Hippocampal formation (tissue), 2 donors: ENCODE measurements around the gene NRG3.
"Not testable (repeated sequence)": the region's sequence is repeated elsewhere in the genome, so short reads cannot be mapped to it uniquely, and the experiment has no call there.

Experiments used
- DNase-seq, 2 donors: peaks; one replicate each; lab custom pipeline; 2025; lab: John Stamatoyannopoulos, UW

NRG3 gene

GRCh38 chr10:82574081-82574480, 699.1 kb downstream of the NRG3 start:
- no peak for DNase-seq

GRCh38 chr10:82575318-82575717, 700.3 kb downstream of the NRG3 start:
- DNase-seq: no peak

- DNase-seq: no peak
These were observed 701.1 kb downstream of the NRG3 start for GRCh38 chr10:82576093-82576492.

- no peak for DNase-seq
These were observed 706.9 kb downstream of the NRG3 start for GRCh38 chr10:82581940-82582339.

GRCh38 chr10:82591421-82591820, 716.4 kb downstream of the NRG3 start:
- DNase-seq: no peak

GRCh38 chr10:82597840-82598239, 722.8 kb downstream of the NRG3 start:
- DNase-seq: no peak

- DNase-seq: no peak
These were observed 734.9 kb downstream of the NRG3 start for GRCh38 chr10:82609845-82610244.

- no peak for DNase-seq
These were observed 743.0 kb downstream of the NRG3 start for GRCh38 chr10:82618007-82618406.

GRCh38 chr10:82621680-82622079, 746.7 kb downstream of the NRG3 start:
- DNase-seq: no peak

GRCh38 chr10:82622479-82622878, 747.5 kb downstream of the NRG3 start:
- DNase-seq: no peak

GRCh38 chr10:82625512-82626189, 750.7 kb downstream of the NRG3 start:
- DNase-seq: no peak

- DNase-seq: no peak
These were observed 753.4 kb downstream of the NRG3 start for GRCh38 chr10:82628373-82628772.

- no peak for DNase-seq
These were observed 768.1 kb downstream of the NRG3 start for GRCh38 chr10:82643076-82643475.

- DNase-seq: no peak
These were observed 768.6 kb downstream of the NRG3 start for GRCh38 chr10:82643601-82644000.

GRCh38 chr10:82645221-82645620, 770.2 kb downstream of the NRG3 start:
- DNase-seq: no peak

GRCh38 chr10:82653244-82654155, 778.5 kb downstream of the NRG3 start:
- DNase-seq: no peak

- no peak for DNase-seq
These were observed 785.2 kb downstream of the NRG3 start for GRCh38 chr10:82660205-82660604.

GRCh38 chr10:82660986-82661385, 786.0 kb downstream of the NRG3 start:
- no peak for DNase-seq

GRCh38 chr10:82661701-82662100, 786.7 kb downstream of the NRG3 start:
- DNase-seq: no peak

- DNase-seq: no peak
These were observed 793.4 kb downstream of the NRG3 start for GRCh38 chr10:82668221-82668895.

- DNase-seq: no peak
These were observed 799.0 kb downstream of the NRG3 start for GRCh38 chr10:82674036-82674435.

GRCh38 chr10:82677932-82678331, 802.9 kb downstream of the NRG3 start:
- not testable (repeated sequence) for DNase-seq

- DNase-seq: not testable (repeated sequence)
These were observed 803.5 kb downstream of the NRG3 start for GRCh38 chr10:82678451-82678850.
